ENCODE data around the gene CTBP1.
"Not testable (repeated sequence)": the region's sequence is repeated elsewhere in the genome, so short reads cannot be mapped to it uniquely, and the experiment has no call there.

CTBP1 gene

DNA sequence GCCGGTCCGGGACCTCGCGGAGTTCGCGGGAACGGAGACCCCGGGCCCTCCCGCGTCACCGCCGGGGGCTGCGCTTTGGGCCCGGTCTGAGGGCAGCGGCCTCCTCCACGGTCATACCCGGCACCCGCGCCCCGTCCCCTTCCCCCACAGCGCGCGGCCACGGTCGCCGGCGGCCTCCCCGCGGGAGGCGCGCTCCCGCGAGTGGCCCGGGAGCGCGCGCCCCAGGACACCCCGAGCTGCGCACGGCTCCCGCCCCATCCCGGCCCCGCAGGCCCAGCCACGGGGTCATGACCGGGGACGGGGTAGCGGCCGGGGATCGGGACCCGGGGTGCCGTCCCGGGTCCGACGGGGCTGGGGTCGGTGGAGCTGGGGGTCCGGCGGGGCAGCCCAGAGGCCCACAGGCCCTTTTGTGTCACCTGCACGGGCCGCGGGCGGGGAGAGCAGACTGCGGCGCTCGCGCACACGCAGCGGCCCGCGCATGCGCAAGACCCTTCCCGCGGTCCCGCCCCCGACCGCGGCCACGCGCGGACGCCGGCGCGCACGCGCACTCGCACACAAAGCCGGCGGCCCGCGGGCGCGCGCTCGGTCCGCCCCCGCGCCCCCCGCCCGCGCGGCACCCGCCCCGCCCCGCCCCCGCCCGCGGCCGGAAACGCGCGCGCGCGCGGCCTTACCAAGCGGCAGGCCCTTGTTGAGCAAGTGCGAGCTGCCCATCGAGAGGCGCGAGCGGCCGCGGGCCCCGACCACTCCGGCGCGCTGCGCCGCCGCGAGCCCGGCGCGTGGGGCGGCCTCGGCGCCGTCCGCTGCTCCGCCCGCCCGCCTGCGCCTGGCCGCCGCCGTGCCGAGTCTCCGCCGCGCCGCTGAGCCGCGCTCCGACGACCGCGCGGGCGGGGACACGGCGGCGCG, at the start of gene CTBP1:
Gene CTBP1, minus strand, starts transcription at position 886 of the 903 bp plus-strand sequence. CDS start 7,799 bp downstream, outside the sequence.
- no peak for DNase-seq (ENCODE audit: low read depth, low spot score)

DNA sequence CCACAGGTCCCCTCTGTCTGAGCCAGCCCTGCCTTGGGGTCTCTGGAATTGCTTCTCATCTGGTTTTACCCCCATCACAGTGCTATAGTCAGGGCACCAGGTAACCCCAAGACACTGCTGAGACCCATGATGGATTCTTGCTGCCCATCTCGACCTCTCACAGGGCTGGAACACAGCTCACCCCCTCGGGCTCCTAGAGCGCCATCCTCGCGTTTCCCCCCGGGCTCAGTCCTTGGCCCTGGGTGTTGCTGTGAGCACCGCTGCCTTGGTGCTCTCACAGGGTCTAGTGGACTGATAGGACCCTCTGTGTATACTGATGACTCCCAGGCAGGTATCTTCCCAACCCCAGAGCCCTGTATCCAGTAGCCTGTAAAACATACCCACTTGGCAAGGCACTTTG, 49.5 kb upstream of the CTBP1 start:
- DNase-seq (ENCODE audit: low read depth, low spot score): no peak

DNA sequence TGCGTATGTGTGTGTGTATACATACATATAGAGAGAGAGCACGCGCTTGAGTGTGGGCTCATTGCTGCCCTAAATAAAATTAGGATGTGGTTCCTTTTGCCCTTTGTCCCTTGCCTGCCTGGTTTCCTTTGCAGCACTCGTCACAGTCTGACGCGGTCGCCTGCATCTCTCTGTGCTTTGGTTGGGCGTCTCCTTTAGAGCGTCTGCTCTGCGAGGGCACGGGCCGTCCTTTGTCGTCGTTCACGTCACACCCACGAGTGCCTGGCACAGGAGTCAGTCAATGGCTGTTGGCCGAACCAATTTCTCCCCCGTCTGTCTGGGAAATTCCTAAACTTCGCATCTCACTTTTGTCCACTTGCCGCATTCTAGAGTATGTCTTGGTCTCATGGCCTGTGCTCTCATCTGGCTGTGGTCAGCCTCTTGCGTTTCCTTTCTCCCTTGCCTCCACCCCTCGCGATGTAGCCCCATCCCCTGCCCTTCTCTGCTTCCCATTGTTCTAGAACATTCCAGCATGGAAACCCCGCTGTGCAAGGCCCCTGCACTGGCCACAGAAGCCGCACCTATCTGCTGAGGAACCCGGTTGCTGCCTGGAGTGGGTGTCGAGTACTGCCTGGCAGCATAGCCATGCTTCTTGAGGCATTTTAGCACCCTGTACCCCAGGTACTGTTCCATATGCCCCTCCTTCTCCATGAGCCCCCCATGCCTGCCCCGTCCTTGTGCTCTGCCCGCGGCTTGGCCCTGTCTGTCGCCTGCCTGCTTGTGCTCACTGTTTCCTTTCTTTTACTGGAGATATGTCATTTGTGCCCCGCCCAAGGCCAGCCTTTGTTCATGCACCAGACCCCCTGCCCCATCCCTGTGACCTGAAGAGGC, 48.8 kb upstream of the CTBP1 start:
- DNase-seq (ENCODE audit: low read depth, low spot score): no peak

DNA sequence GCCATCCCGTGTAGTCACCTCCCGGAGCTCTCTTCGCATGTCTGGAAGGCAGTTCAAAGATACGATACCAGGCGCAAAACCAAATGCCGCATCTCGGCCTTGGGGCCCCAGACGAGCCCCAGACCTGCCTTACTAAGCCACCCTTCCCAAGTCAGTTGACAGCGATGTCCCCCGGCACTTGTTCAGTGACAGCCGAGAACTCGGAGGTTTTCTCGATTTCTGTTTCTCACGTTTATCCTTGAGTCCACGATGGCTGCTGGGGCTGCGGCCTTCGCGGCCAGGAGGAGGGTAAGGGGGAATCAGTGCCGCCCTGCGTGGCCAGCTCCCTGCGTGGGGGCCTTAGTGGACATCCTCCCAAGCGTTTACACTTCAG, 48.1 kb upstream of the CTBP1 start:
- DNase-seq (ENCODE audit: low read depth, low spot score): no peak

DNA sequence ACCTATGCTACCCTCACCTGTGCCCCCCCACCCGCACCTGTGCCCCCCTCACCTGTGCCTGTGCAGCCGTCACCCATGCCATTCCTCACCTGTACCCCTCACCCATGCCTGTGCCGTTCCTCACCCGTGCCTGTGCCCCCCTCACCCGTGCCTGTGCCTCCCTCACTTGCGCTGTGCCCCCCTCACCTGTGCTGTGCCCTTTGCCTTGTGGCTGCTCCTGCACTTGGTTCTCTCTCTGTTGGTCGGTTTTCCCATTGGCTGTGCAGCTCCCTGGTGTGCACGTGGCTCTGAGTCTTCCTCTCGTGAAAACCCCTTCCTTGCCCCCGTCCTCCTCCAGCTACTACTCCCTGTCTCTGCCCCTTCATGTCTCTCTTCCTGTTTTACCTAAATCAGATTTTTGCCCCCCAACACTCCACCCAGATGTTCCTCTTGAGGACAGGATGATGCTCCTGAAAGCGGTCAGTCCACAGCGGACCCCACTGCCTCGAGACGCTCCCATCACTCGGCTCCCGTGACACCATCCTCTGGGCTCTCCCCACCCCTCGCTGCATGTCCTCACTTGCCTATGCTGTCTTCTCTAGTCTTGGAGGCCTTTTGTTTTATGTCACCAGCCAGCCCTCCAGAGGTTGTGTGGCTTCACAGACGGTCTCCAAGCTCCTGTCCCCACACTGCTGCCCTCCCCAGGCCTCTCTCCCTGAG, 47.5 kb upstream of the CTBP1 start:
- no peak for DNase-seq (ENCODE audit: low read depth, low spot score)

DNA sequence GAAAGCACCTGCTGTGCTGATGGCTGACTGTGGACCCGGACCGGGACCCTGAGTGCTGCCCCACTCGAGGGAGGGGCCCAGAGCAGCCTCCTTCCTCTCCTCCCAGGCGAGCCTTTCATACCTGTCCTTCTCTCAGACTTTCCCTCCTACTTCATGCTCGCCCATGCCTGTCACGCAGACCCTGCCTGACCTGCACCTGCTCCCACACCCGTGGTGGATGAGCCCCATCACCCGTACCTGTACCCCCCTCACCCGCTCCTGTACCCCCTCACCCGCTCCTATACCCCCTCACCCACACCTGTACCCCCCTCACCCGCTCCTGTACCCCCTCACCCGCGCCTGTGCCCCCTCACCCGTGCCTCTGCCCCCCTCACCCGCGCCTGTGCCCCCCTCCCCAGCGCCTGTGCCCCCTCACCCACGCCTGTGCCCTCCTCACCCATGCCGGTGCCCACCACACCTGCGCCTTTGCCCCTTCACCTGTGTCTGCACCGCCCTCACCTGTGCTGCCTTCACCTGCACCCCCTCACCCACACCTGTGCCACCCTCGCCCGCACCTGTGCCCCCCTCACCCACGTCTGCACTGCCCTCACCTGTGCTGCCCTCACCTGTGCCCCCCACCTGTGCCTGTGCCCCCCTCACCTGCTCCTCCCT, 46.6 kb upstream of the CTBP1 start:
- DNase-seq (ENCODE audit: low read depth, low spot score): no peak

DNA sequence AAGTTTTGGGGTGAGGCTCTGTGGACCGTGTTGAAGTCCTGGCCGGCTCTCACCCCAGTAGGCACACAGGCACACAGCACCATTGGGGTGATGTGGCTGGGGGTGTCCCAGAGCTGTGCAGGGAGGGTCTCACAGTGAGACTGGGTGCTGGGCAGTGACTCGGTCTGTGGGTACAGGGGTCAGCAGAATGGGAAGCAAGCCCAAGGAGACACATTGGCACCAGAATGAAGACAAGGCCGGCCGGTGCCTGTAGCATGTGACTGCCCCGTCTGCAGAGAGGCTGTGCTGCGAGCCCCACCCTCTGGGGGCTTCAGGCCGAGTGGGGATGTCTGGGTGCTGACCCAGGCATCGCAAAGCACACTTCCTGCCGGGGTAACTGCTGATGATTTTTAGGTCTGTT, 46.0 kb upstream of the CTBP1 start:
- no peak for DNase-seq (ENCODE audit: low read depth, low spot score)

DNA sequence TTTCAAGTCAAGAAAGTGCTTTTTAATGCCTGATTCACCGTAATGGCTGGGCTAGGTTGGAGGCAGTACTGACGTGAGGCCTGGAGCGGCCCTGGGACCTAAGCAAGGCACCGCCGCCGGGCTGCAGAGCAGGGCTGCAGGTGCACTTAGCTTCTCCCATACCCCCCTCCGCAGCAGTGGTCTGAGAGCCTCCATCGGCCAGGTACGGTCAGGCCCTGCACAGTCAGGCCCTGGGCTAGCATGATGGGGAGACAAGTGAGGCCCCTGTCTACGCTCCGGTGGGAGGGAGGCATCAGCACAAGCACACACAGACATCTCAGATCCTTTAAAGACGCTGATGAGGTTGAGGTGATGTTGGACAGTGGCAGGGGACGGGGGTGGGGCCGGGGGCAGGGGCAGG, 45.5 kb upstream of the CTBP1 start:
- DNase-seq (ENCODE audit: low read depth, low spot score): no peak

DNA sequence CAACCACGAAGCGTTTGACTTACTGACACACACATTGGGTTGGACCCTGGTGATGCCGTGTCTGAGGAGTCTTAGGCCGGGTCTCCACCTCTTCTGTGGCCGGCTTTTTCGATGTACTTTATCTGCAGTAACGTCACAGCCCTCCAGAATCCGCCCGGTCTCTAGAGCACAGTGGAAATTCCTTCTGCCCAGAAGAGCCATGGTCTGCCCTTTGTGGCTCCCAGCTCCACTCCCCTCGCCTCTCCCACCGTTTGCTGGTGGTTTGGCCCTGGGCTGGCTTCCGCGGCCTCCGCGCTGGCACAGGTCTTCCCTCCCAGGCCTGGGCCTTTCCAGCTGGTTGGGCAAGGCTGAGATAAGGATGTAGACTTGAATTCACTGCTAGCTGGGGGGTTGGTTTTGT, 45.1 kb upstream of the CTBP1 start:
- no peak for DNase-seq (ENCODE audit: low read depth, low spot score)

DNA sequence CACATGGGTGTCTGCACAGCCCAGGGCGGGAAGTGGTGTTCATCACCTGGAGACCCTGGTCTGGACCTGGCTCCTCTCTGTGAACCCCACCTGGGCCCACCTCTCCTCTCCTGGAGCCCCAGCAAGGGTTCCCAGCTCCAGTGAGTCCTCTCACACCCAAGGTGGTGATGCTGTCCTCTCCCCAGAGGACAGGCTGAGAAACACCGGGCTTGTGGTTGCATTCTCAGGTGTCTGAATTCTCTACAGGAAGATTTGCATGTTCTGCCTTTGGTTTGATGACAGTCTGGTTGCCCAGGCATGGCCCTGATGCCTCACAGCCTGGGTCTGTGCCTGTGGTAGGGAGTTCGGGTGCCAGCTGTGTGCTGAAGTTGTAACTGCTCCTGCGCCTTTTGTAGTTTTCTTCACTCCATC, 44.6 kb upstream of the CTBP1 start:
- DNase-seq (ENCODE audit: low read depth, low spot score): no peak

DNA sequence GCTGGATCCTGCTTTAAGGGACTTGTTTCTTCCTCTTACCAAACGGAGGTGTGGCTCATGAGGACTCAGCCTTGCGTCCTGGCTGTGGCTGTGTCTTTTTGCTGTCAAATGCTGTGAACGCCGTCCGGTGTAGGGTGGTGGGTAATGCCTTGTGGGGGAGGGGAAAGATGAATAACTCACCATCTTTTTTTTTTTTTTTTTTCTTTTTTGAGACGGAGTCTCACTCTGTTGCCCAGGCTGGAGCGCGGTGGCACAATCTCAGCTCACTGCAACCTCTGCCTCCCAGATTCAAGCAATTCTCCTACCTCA, 43.7 kb upstream of the CTBP1 start:
- DNase-seq (ENCODE audit: low read depth, low spot score): not testable (repeated sequence)

DNA sequence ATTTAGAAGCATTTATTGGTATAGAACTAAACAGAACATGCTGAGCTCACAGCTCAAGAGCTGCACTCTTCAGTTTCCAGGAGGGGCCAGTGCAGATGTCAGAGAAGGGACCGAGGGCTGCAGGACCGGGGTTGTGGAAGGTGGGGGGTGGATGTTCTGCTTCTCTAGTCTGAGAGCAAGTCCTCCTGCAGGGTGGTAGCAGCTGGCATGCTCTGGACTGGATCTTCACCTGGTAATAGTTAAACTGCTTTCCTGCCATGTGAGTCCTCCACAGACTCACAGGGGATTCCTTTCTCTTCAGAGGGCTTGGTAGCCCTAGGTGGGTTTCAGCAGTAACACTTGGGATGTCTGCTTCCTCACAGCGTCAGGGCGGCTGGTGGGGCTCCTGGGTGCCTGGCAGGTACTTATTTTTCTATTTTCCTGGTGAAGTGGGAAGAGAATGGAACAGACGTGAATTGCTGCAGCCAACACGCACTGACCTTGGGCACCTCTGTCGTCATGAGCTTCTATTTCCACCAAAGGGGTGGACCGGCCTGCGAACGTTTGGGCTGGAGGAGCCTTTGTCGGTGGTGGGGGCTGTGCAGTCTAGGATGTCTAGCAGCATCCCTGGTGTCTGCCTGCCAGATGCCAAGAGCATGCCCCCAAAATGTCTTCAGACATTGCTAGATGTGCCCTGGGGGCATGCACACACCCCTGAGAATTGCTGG, 43.2 kb upstream of the CTBP1 start:
- DNase-seq (ENCODE audit: low read depth, low spot score): no peak

DNA sequence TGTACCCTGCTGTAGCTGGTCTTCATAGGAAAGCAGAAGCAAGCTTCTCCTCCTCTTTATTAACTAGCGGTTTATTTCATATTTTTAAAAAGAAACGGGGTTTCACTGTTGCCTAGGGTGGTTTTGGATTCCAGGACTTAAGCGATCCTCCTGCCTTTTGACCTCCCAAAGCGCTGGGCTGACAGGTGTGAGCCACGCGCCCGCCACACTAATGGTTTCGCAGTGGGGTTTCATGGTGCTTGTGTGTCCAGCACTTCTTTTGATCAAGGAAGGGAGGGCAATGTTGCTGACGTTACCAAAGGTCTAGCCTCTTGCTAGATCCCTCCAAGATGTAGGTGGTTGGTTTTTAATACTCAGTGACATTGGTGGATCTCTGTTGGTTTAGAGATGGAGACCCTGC, 42.2 kb upstream of the CTBP1 start:
- no peak for DNase-seq (ENCODE audit: low read depth, low spot score)

DNA sequence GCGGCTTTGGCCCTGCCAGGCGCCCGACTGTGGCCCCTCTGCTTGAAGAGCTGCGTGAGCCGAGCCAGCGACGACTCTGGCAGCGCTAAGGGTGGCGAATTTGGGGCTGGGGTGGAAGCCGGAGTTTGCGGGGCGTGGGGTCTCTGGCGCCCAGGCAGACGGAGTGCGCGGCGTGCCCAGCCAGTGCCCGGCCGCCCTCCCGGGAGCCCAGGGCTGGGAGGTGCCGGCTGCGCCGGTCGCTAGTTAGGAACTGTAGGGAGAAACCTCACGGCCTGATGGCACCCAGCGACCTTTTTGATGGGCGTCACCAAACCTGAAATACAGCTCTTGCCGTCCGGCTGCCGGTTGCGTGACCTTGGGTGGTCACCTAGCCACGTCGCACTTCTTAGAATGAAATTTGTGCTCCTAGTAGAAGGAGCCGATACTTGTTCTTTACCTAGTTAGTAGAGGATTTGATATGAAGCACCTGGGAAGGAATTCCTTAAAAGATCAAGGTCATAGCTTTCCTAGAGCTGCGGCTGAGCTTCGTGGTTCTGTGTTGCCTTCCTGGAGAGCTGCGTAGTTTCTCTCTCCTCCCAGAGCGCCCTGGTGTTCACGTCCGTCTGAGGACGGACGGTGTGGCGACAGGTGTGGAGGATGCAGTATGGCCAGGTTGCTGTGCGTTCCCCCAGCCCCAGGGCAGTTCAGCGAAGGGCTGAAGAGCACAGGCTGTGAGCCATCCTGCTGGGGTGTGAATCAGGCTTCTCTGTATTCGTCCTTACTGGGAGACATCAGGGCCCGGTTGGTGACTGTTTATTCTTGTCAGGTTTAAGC, 41.4 kb upstream of the CTBP1 start:
- DNase-seq (ENCODE audit: low read depth, low spot score): no peak

DNA sequence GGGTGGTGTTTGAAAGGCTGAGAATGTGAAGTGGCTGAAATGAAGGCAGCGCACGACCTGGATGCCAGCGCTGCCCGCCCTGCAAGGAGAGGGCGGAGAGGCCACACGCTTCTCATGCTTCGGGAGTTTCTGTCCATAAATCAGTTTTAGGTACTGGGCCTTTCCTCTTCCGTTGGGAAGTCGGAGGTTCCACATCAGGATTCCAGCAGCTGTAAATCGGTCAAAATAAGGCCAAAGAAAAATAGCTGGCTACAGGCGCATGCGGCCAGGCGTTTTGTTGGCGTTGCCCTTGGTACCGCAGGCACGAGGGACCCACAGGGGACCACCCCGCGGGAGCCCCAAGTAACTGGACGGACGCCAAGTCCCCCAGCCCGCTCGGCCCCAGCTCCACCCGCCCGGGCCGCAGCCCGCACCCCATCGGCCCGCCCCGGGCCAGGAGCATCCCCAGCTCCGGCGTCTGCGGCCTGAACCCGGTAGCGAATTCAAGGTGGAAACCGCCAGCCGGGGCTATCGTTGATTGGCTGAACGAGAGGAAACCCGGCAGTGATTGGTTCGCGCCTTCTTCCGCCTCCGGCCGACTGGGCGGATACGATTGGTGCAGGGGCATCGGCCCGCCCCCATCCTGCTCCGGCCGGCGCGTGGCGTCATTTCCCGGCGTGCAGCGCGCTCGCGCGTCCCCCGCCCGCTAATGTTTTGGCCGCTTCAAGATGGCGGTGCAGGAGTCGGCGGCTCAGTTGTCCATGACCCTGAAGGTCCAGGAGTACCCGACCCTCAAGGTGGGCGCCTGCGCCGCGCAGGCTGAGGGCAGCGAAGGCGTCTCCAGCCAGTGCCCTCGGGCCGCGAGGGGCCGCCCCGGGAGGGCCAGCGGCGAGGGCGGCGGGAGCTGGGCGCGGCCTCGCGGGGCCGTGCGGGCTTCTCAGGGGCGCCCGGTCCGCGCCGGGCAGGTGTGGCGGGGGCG, 40.6 kb upstream of the CTBP1 start, which contains the start of gene MAEA:
Gene MAEA, plus strand, starts transcription at position 685 of the 958 bp plus-strand sequence. Its CDS starts 23 bp downstream, at position 708.
- peak; percentile 87 for DNase-seq (ENCODE audit: low read depth, low spot score)

DNA sequence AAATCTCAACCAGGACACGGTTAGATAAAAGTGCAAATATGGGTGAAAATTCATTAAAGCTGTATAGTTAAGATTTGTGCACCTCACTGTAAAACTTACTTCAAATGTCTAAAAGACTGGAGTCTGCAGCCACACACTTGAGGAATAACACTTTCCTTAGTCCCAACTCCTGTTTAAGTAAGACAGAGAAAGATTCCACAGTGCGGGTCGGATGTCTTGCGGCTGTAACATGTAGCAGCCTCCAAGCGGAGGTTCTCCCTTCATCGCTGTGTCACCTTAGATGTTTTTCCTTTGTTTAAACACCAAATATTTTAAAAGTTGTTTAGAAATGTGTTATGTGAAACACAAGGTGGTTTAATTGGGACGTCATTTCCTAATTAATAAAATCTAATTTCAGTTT, 39.9 kb upstream of the CTBP1 start:
- DNase-seq (ENCODE audit: low read depth, low spot score): no peak

DNA sequence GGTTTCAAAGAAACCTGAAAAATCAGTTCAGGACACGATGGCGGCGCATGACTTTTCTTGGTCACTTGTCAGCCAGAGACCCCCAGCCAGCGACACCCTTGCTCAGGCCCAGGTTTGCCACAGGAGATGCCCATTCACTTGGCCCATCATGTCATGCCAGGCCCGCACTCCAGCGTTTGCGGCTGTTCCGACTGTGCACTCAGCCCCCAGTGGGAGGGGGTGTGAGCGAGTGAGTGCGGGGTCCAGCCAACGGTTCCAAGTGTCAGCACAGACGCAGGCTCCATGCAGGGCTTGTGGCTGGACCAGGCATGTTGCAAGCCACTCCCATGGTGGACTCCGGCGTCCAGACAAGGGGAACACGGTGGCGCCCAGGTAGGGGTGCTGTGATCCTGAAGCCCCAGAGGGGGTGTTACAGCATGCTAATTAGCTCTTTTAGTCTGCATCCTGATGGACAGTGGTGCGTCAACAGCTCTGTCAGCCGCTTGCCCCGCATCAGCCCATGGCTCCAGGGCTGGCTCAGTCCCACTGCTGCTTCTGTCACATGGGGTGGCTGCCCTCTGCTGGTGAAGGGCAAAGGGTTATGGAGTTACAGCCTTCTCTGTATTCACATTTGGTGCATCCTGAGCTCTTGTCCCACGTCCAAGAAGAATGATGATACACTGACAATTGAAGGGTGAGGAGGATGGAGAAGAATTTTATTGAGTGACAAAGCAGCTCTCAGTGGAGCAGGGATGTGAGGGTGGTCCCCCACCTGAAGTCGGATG, 37.0 kb upstream of the CTBP1 start:
- no peak for DNase-seq (ENCODE audit: low read depth, low spot score)

DNA sequence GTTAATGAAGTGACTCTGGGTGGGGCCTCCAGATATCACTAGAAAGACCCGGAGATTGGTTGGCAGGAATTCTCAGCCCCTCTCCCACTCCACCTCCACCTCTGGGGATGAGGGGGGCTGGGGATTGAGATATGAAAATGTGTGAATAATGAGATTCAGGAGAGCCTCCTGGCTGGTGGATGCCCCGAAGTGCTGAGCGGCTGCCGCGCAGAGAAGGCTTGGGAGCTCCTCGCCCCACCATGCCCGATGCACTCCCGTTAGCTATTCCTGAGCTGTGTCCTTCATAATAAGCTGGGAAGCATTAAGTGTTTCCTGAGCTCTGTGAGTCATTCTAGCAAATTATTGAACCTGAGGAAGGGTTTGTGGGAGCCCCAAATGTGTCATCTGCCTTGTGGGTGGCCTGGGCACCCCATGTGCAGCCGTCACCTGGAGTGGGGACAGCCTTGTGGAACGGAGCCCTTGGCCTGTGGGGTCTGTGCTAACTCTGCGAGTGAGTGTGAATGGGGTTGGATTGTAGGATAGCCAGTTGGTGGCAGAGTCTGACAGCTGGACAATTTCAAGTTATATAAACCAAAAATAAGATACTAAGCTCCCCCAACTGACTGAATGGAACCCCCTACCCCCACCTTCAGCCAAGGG, 36.3 kb upstream of the CTBP1 start:
- no peak for DNase-seq (ENCODE audit: low read depth, low spot score)

Measured in smooth muscle cell of the brain vasculature (primary cell).